K562 (cell line): ENCODE measurements around the gene FCSK. TPM values are rescaled to one million over a fixed set of nuclear protein-coding genes. Genes with fewer than 3 reads are reported as not detected.
A peak's percentile ranks its signal among the peaks of the same experiment; 100 is the strongest.

ENCODE experiments used
- CLOCK ChIP-seq: fragments of 250-450 bp; sonication (Bioruptor Pico); IDR thresholded peaks from 2 replicates; pipeline ENCODE4 v1.4.0; 2020; ENCODE audit warnings: mild to moderate bottlenecking, moderate library complexity, borderline replicate concordance
- EP300 ChIP-seq: IDR thresholded peaks from 2 replicates; pipeline ENCODE4 v1.6.1; 2012; ENCODE audit warnings: low read length, improper control_type of control experiment
- FOXJ2 ChIP-seq: fragments of 200-800 bp; sonication (Bioruptor generic); IDR thresholded peaks from 2 replicates; pipeline ENCODE4 v1.6.1; 2016; ENCODE audit warnings: missing genetic modification characterization, missing compliant biosample characterization
- GMEB1 ChIP-seq: fragments of 250-450 bp; sonication (Bioruptor Pico); IDR thresholded peaks from 2 replicates; pipeline ENCODE4 v1.4.0; 2020; ENCODE audit warnings: mild to moderate bottlenecking
- PHF8 ChIP-seq: fragments of 200-600 bp; sonication (generic); IDR thresholded peaks from 2 replicates; pipeline ENCODE4 v1.6.1; 2012; ENCODE audit warnings: mixed run types, mild to moderate bottlenecking, inconsistent platforms, low read length, moderate library complexity, borderline replicate concordance
- RREB1 ChIP-seq: fragments of 250-450 bp; sonication (Bioruptor Pico); IDR thresholded peaks from 2 replicates; pipeline ENCODE4 v1.4.0; 2020
- XRCC3 ChIP-seq: fragments of 450-650 bp; IDR thresholded peaks from 2 replicates; pipeline ENCODE4 v1.6.1; 2017; ENCODE audit warnings: mild to moderate bottlenecking, moderate library complexity
- ZBTB11 ChIP-seq, 3 experiments: fragments of 200-800 bp in 1 of 3; fragments of 250-450 bp in 1 of 3; fragments of 450-650 bp in 1 of 3; sonication (Bioruptor Pico) in 1 of 3; sonication (Bioruptor generic) in 1 of 3; formaldehyde crosslinking in 1 of 3; IDR thresholded peaks; 2 replicates each; pipeline versions ENCODE4 v1.6.1 to v1.8.0; 2016 to 2022; ENCODE audit warnings: mild to moderate bottlenecking in 2 of 3, missing genetic modification characterization in 2 of 3, missing compliant biosample characterization in 1 of 3, moderate library complexity in 1 of 3
- ZNF174 ChIP-seq: fragments of 250-450 bp; sonication (Bioruptor Pico); IDR thresholded peaks from 2 replicates; pipeline ENCODE4 v1.4.0; 2020; ENCODE audit warnings: mild to moderate bottlenecking
- ZNF41 ChIP-seq: fragments of 250-450 bp; sonication (Bioruptor Pico); conservative IDR thresholded peaks from 2 replicates; pipeline ENCODE4 v1.4.0; 2020; ENCODE audit warnings: mild to moderate bottlenecking
- polyA plus RNA-seq, 8 experiments: library from polyadenylated mRNA; depleted of rRNA in 4 of 8; stranded (reverse) in 5 of 8; unstranded in 3 of 8; fragments of >200 nt; fragmentation: Nextera tagmentation in 2 of 8; fragmentation: Illumina TruSeq in 1 of 8; extraction: Ambion mirVana in 2 of 8; extraction: Trizol in 1 of 8; gene quantifications; 2 replicates each; pipeline versions ENCODE4 v1.2.1 to v1.2.3, GENCODE V29; 2011 to 2014; ENCODE audit warnings: inconsistent platforms in 1 of 8, missing spikeins in 1 of 8
- total RNA-seq, 7 experiments: library from RNA; depleted of rRNA in 6 of 7; stranded (reverse); fragments of >200 nt in 6 of 7; fragmentation: Illumina TruSeq in 2 of 7; extraction: Trizol in 2 of 7; gene quantifications; 2 replicates each; pipeline versions ENCODE4 v1.2.1 to v1.2.3, GENCODE V29; 2011 to 2021; ENCODE audit warnings: low replicate concordance in 1 of 7

The FCSK gene
- total and polyA plus RNA-seq, 9 of the 15 experiments (the other 6 are each of a cell fraction or from before 2014, with no cell fraction given) = 0.92 to 18.6 (median 8.3) TPM

DNA sequence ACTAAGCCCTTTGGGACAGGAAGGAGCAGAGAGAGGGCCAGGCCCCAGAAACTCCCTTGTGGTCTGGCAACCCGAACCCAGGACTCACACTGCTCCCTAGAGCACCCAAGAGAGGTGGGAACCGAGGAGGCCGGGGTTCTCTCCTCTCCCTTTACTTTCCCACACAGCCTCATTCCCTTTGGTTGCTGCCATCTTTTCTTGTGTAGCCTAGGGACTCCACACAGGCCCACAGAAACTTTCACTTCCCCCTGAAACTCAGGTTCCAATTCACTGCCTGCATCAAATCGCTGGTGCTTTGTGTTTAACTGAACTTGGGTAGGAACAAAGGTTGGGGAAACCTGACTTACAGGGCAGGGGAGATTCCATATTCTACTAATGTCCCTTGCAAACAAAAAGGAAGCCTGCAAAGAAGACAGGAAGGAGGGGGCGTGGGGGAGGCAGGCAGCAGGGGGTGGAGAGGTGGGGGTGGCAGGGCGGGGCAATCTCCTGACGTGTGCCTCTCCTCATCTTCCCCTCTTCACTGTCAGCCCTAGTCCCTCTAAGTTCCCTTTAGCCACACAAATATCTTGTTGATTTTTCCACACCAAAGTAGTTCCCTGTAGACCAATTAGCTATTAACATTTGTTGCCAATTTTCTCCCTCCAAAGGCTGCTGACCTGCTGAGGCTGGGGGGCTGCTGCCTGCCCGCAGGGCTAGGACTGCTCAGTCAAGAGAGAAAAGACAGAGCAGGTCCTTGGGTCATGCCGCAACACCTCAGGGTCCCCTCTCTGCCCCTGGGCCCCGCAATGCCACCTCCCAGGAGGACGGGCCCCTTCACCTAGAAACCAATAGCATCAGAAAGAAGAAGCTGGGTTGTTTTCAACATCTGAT, 23.5 kb upstream of the FCSK start (continued):
- TF ChIP-seq ZBTB11 (CRISPR knock-in tag; IDR thresholded peaks at IDR 0.05) = peak in 1 of 3 experiments; percentile 97; a peak in 2 of 6 replicates
- TF ChIP-seq CLOCK = no peak
- 0 out of 2 replicates have a peak, but pooled peaks have one; percentile 21 for TF ChIP-seq RREB1
- TF ChIP-seq XRCC3 = no peak
- 0 out of 2 replicates have a peak, but pooled peaks have one; percentile 19 for TF ChIP-seq ZNF41 (CRISPR knock-in tag)
- TF ChIP-seq GMEB1 (CRISPR knock-in tag) = peak; percentile 50
- TF ChIP-seq PHF8 = peak; percentile 12; the same call in 1 of the 2 replicates
- TF ChIP-seq EP300 = peak; percentile 25; the same call in 1 of the 2 replicates
- TF ChIP-seq FOXJ2 (tag) = peak; percentile 37; the same call in 1 of the 2 replicates
- 0 out of 2 replicates have a peak, but pooled peaks have one; percentile 75 for TF ChIP-seq ZNF174 (CRISPR knock-in tag)
